Measurements from ENCODE around the gene C1orf21. TPM values are rescaled to one million over a fixed set of nuclear protein-coding genes. Genes with fewer than 3 reads are reported as not detected.
"Not testable (repeated sequence)": the region's sequence is repeated elsewhere in the genome, so short reads cannot be mapped to it uniquely, and the experiment has no call there.

The C1orf21 gene
- polyA plus RNA-seq, 3 donors, result 36.4 to 41.3 (median 40.3) TPM

- DNase-seq (ENCODE audit: low read depth in 3 of 3, low spot score in 2 of 3), result no peak
Measured at GRCh38 chr1:184583849-184584248, 197.0 kb downstream of the C1orf21 start.

- no peak for DNase-seq (ENCODE audit: low read depth in 3 of 3, low spot score in 2 of 3)
Measured at GRCh38 chr1:184588701-184589100, 201.9 kb downstream of the C1orf21 start.

- no peak for DNase-seq (ENCODE audit: low read depth in 3 of 3, low spot score in 2 of 3)
Measured at GRCh38 chr1:184590163-184590750, 203.4 kb downstream of the C1orf21 start.

GRCh38 chr1:184593597-184593996 is 206.8 kb downstream of the C1orf21 start:
- DNase-seq (ENCODE audit: low read depth in 3 of 3, low spot score in 2 of 3), result no peak

GRCh38 chr1:184595596-184595995 is 208.8 kb downstream of the C1orf21 start:
- DNase-seq (ENCODE audit: low read depth in 3 of 3, low spot score in 2 of 3), result no peak

- DNase-seq (ENCODE audit: low read depth in 3 of 3, low spot score in 2 of 3), result no peak
Measured at GRCh38 chr1:184596950-184597645, 210.3 kb downstream of the C1orf21 start.

GRCh38 chr1:184597650-184598357 is 211.0 kb downstream of the C1orf21 start:
- DNase-seq (ENCODE audit: low read depth in 3 of 3, low spot score in 2 of 3), result no peak

GRCh38 chr1:184598403-184599193 is 211.8 kb downstream of the C1orf21 start:
- no peak for DNase-seq (ENCODE audit: low read depth in 3 of 3, low spot score in 2 of 3)

GRCh38 chr1:184604152-184604900 is 217.5 kb downstream of the C1orf21 start:
- no peak for DNase-seq (ENCODE audit: low read depth in 3 of 3, low spot score in 2 of 3)

- DNase-seq (ENCODE audit: low read depth in 3 of 3, low spot score in 2 of 3), result no peak
Measured at GRCh38 chr1:184605941-184606340, 219.1 kb downstream of the C1orf21 start.

- no peak for DNase-seq (ENCODE audit: low read depth in 3 of 3, low spot score in 2 of 3)
Measured at GRCh38 chr1:184606786-184607185, 220.0 kb downstream of the C1orf21 start.

GRCh38 chr1:184608581-184608980 is 221.8 kb downstream of the C1orf21 start:
- DNase-seq (ENCODE audit: low read depth in 3 of 3, low spot score in 2 of 3), result no peak

GRCh38 chr1:184608990-184609389 is 222.2 kb downstream of the C1orf21 start:
- no peak for DNase-seq (ENCODE audit: low read depth in 3 of 3, low spot score in 2 of 3)

- peak in 1 of 3 donors; percentile 44 for DNase-seq (ENCODE audit: low read depth in 3 of 3, low spot score in 2 of 3)
Measured at GRCh38 chr1:184610876-184611595, 224.2 kb downstream of the C1orf21 start.

GRCh38 chr1:184612229-184612628 is 225.4 kb downstream of the C1orf21 start:
- DNase-seq (ENCODE audit: low read depth in 3 of 3, low spot score in 2 of 3), result not testable (repeated sequence)

GRCh38 chr1:184614667-184615066 is 227.8 kb downstream of the C1orf21 start:
- DNase-seq (ENCODE audit: low read depth in 3 of 3, low spot score in 2 of 3), result no peak

- no peak for DNase-seq (ENCODE audit: low read depth in 3 of 3, low spot score in 2 of 3)
Measured at GRCh38 chr1:184615301-184615700, 228.5 kb downstream of the C1orf21 start.

- no peak for DNase-seq (ENCODE audit: low read depth in 3 of 3, low spot score in 2 of 3)
Measured at GRCh38 chr1:184616504-184616903, 229.7 kb downstream of the C1orf21 start.

- no peak for DNase-seq (ENCODE audit: low read depth in 3 of 3, low spot score in 2 of 3)
Measured at GRCh38 chr1:184617433-184618029, 230.7 kb downstream of the C1orf21 start.

Data from right renal cortex interstitium (tissue), 3 donors.